ENCODE measurements around the gene CCDC18.
A peak's percentile ranks its signal among the peaks of the same experiment; 100 is the strongest.

DNA sequence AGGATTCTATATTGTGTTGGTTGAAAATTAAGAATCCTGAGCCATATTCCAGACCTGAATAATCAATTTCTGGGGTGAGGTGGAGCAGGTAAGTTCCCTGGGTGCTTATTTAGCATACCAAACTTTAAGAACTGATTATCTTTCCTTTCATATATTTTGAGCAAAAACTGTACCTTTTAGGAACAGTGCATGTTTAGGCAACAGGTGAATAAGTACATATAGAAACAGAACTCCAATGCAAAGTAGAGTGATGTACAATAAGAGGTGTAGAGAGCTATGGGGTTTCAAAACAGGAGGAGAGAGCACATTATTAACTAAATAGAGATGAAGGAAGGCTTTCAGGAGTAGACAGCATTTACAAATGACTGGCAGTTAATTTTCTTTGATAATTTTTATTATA is 29.1 kb upstream of the CCDC18 start:
- TF ChIP-seq ZNF621 (tag by site-specific recombination; IDR thresholded peaks at IDR 0.05) (no peak), ZNF837 (tag by site-specific recombination; IDR thresholded peaks at IDR 0.05) (no peak), SCRT1 (tag by site-specific recombination; IDR thresholded peaks at IDR 0.05; ENCODE audit: borderline replicate concordance) (peak; percentile 65; the same call in 1 of the 2 replicates), ZNF792 (tag by site-specific recombination; IDR thresholded peaks at IDR 0.05) (no peak), ZBTB1 (tag by site-specific recombination; IDR thresholded peaks at IDR 0.05) (no peak), ZNF529 (tag by site-specific recombination; IDR thresholded peaks at IDR 0.05; ENCODE audit: insufficient replicate concordance) (no peak), ZNF600 (tag by site-specific recombination; IDR thresholded peaks at IDR 0.05) (no peak), MEIS1 (CRISPR knock-in tag; IDR thresholded peaks at IDR 0.05; ENCODE audit: borderline replicate concordance) (no peak), TCF7L2 (IDR thresholded peaks at IDR 0.05; ENCODE audit: borderline replicate concordance, low read depth, low read length) (no peak), ZNF274 (IDR thresholded peaks at IDR 0.05; ENCODE audit: low read length) (no peak), ZNF274 (tag by site-specific recombination; IDR thresholded peaks at IDR 0.05; ENCODE audit: borderline replicate concordance) (no peak)
- TF ChIP-seq, protein P1, sequence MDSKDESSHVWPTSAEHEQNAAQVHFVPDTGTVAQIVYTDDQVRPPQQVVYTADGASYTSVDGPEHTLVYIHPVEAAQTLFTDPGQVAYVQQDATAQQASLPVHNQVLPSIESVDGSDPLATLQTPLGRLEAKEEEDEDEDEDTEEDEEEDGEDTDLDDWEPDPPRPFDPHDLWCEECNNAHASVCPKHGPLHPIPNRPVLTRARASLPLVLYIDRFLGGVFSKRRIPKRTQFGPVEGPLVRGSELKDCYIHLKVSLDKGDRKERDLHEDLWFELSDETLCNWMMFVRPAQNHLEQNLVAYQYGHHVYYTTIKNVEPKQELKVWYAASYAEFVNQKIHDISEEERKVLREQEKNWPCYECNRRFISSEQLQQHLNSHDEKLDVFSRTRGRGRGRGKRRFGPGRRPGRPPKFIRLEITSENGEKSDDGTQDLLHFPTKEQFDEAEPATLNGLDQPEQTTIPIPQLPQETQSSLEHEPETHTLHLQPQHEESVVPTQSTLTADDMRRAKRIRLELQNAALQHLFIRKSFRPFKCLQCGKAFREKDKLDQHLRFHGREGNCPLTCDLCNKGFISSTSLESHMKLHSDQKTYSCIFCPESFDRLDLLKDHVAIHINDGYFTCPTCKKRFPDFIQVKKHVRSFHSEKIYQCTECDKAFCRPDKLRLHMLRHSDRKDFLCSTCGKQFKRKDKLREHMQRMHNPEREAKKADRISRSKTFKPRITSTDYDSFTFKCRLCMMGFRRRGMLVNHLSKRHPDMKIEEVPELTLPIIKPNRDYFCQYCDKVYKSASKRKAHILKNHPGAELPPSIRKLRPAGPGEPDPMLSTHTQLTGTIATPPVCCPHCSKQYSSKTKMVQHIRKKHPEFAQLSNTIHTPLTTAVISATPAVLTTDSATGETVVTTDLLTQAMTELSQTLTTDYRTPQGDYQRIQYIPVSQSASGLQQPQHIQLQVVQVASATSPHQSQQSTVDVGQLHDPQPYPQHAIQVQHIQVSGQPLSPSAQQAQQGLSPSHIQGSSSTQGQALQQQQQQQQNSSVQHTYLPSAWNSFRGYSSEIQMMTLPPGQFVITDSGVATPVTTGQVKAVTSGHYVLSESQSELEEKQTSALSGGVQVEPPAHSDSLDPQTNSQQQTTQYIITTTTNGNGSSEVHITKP (tag by site-specific recombination; IDR thresholded peaks at IDR 0.05) = no peak
- TF ChIP-seq, protein P2, sequence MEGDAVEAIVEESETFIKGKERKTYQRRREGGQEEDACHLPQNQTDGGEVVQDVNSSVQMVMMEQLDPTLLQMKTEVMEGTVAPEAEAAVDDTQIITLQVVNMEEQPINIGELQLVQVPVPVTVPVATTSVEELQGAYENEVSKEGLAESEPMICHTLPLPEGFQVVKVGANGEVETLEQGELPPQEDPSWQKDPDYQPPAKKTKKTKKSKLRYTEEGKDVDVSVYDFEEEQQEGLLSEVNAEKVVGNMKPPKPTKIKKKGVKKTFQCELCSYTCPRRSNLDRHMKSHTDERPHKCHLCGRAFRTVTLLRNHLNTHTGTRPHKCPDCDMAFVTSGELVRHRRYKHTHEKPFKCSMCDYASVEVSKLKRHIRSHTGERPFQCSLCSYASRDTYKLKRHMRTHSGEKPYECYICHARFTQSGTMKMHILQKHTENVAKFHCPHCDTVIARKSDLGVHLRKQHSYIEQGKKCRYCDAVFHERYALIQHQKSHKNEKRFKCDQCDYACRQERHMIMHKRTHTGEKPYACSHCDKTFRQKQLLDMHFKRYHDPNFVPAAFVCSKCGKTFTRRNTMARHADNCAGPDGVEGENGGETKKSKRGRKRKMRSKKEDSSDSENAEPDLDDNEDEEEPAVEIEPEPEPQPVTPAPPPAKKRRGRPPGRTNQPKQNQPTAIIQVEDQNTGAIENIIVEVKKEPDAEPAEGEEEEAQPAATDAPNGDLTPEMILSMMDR (tag by site-specific recombination; IDR thresholded peaks at IDR 0.05) = no peak
- TF ChIP-seq, protein P3, sequence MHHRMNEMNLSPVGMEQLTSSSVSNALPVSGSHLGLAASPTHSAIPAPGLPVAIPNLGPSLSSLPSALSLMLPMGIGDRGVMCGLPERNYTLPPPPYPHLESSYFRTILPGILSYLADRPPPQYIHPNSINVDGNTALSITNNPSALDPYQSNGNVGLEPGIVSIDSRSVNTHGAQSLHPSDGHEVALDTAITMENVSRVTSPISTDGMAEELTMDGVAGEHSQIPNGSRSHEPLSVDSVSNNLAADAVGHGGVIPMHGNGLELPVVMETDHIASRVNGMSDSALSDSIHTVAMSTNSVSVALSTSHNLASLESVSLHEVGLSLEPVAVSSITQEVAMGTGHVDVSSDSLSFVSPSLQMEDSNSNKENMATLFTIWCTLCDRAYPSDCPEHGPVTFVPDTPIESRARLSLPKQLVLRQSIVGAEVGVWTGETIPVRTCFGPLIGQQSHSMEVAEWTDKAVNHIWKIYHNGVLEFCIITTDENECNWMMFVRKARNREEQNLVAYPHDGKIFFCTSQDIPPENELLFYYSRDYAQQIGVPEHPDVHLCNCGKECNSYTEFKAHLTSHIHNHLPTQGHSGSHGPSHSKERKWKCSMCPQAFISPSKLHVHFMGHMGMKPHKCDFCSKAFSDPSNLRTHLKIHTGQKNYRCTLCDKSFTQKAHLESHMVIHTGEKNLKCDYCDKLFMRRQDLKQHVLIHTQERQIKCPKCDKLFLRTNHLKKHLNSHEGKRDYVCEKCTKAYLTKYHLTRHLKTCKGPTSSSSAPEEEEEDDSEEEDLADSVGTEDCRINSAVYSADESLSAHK (tag by site-specific recombination; IDR thresholded peaks at IDR 0.05) = no peak
